Heart left ventricle (tissue), 16 donors: ENCODE measurements around the gene NACC2. TPM values are rescaled to one million over a fixed set of nuclear protein-coding genes. Genes with fewer than 3 reads are reported as not detected.

Source experiments
- ATAC-seq, 4 donors: fragments of 200-7000 bp; cut with Tn5 transposase; one replicate each; pipeline ENCODE4 v1.9.1; 2020 to 2022; ENCODE audit warnings: moderate library complexity in 4 of 4, mild to moderate bottlenecking in 3 of 4, moderate number of reproducible peaks in 1 of 4
- DNase-seq, 5 donors: peaks; one replicate each; pipeline ENCODE4 v3.0.0-alpha.2; 2020
- H3K27ac ChIP-seq, 12 donors: fragments of 200-600 bp; sonication (generic) in 4 of 12; one replicate each; pipeline versions ENCODE4 v1.5.0 to v1.8.0; 2016 to 2022; ENCODE audit warnings: mild to moderate bottlenecking in 2 of 12
- H3K27me3 ChIP-seq, 9 donors: fragments of 200-600 bp; sonication (generic) in 2 of 9; one replicate each; pipeline versions ENCODE4 v1.5.1 to v1.8.0; 2016 to 2022; ENCODE audit warnings: mild to moderate bottlenecking in 3 of 9
- H3K36me3 ChIP-seq, 9 donors: fragments of 200-600 bp; sonication (generic) in 2 of 9; one replicate each; pipeline versions ENCODE4 v1.5.0 to v1.8.0; 2018 to 2022; ENCODE audit warnings: mild to moderate bottlenecking in 2 of 9
- H3K4me1 ChIP-seq, 12 donors: fragments of 200-600 bp; sonication (generic) in 4 of 12; one replicate each; pipeline versions ENCODE4 v1.5.0 to v1.8.0; 2016 to 2022; ENCODE audit warnings: mild to moderate bottlenecking in 3 of 12
- H3K4me3 ChIP-seq, 12 donors: fragments of 200-600 bp; sonication (generic) in 4 of 12; one replicate each; pipeline versions ENCODE4 v1.5.0 to v1.8.0; 2017 to 2022; ENCODE audit warnings: mild to moderate bottlenecking in 9 of 12, moderate library complexity in 4 of 12
- H3K9me3 ChIP-seq, 12 donors: fragments of 200-600 bp; sonication (generic) in 4 of 12; one replicate each; pipeline versions ENCODE4 v1.5.0 to v1.8.0; 2016 to 2022; ENCODE audit warnings: mild to moderate bottlenecking in 1 of 12
- POLR2A ChIP-seq, 2 donors: fragments of 450-650 bp; IDR thresholded peaks; one replicate each; pipeline ENCODE4 v1.6.1; 2017; ENCODE audit warnings: antibody characterized with exemption in 2 of 2, mild to moderate bottlenecking in 2 of 2, moderate library complexity in 2 of 2
- WGBS, 4 donors: extraction: QIAGEN DNeasy Blood & Tissue Kit in 2 of 4; methylation state at CpG; one replicate each; pipeline versions ENCODE4 v1.1.5 to v1.1.7; 2013 to 2018; 5-methylcytosine and 5-hydroxymethylcytosine counted together
- intact Hi-C, 10 donors: fragments of 100-400 bp; cut with DNase I; formaldehyde crosslinking; loops; one replicate each; pipeline versions ENCODE4 v1.11.1 to v1.14.2; 2022
- polyA plus RNA-seq, 2 donors: library from polyadenylated mRNA; stranded (reverse); fragments of 200-250 nt; gene quantifications; one replicate each; pipeline ENCODE4 v1.2.3, GENCODE V29; 2013
- total RNA-seq, 9 donors: library from RNA; depleted of rRNA in 2 of 9; stranded (reverse); fragments of >200 nt in 2 of 9; fragmentation: NEBNext Ultra II Directional in 3 of 9; extraction: Animal tissue kit (Norgen Biotek cat#: 25700) in 3 of 9; gene quantifications; one replicate each; pipeline versions ENCODE4 v1.1.0 to v1.2.4, GENCODE V29; 2016 to 2023
- TF ChIP-seq, protein P1 (sequence below), 12 donors: fragments of 200-600 bp; sonication (generic) in 4 of 12; IDR thresholded peaks; one replicate each; pipeline versions ENCODE4 v1.5.0 to v1.8.0; 2018 to 2022; ENCODE audit warnings: antibody characterized with exemption in 12 of 12, mild to moderate bottlenecking in 5 of 12
- donor health status: ischemic (EF 13 %, LVEDD 7.1; RV severe dilation, severe dysfunction).
- donor health status: healthy with polysubstance abuse.
- donor health status: DM: no; HTN: yes; CAD: no.
- donor health status: DM: no; HTN: no; CAD: no.
- donor health status: ischemic (EF 25% LVEDD 6.9; RV normal size, moderate dysfunction).
- donor health status: ischemic (EF 25% LVEDD 5.7; RV mildly dilated, moderate dysfunction).
- donor health status: healthy.
- donor health status: DM: yes; HTN: yes; CAD: no.
- donor health status: ischemic (EF 35%, LVEDD 5.7; RV mildly dilated, moderate dysfunction).
- donor health status: nonischemic (EF 11% LVEDD 7.7; RV severe dilation, severe dysfunction).
- donor health status: DM: yes; HTN: yes; CAD: no.
- donor health status: PGD.
- donor health status: ischemic (EF 29% LVEDD 5.4; RV normal size, mild dysfunction).
- donor health status: nonischemic (EF 23%, LVEDD 6.1; RV moderate dilation, normal function).

NACC2 gene
- total and polyA plus RNA-seq, 11 donors = 17.9 to 66.5 (median 47.4) TPM

GRCh38 chr9:136021171-136021871 lies 73.8 kb downstream of the NACC2 start:
- DNase-seq = peak in 1 of 5 donors; percentile 58
- Histone ChIP-seq H3K27me3 (no peaks in the 10 kb centered on the region), H3K27ac (no peak overlapping the region), H3K4me3 (no peak overlapping the region), H3K9me3 (no peaks in the 10 kb centered on the region), H3K4me1 (peaks cover 0 to 37% (median 14%) of the 10 kb centered on the region in 12 donors), H3K36me3 (peaks cover 0 to 6% (median 0%) of the 10 kb centered on the region in 9 donors)
- intact Hi-C loops = no loop called here
- peak in 3 of 4 donors; percentile 46 to 59 (median 48) for ATAC-seq
- 79 to 84% (median 82%) methylated on average over 25 of the region's 25 CpGs for WGBS, 4 donors
- no peak for TF ChIP-seq POLR2A (IDR thresholded peaks at IDR 0.05)
- TF ChIP-seq, protein P1, sequence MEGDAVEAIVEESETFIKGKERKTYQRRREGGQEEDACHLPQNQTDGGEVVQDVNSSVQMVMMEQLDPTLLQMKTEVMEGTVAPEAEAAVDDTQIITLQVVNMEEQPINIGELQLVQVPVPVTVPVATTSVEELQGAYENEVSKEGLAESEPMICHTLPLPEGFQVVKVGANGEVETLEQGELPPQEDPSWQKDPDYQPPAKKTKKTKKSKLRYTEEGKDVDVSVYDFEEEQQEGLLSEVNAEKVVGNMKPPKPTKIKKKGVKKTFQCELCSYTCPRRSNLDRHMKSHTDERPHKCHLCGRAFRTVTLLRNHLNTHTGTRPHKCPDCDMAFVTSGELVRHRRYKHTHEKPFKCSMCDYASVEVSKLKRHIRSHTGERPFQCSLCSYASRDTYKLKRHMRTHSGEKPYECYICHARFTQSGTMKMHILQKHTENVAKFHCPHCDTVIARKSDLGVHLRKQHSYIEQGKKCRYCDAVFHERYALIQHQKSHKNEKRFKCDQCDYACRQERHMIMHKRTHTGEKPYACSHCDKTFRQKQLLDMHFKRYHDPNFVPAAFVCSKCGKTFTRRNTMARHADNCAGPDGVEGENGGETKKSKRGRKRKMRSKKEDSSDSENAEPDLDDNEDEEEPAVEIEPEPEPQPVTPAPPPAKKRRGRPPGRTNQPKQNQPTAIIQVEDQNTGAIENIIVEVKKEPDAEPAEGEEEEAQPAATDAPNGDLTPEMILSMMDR (IDR thresholded peaks at IDR 0.05) = no peak

- Histone ChIP-seq H3K4me3 (no peak overlapping the region), H3K36me3 (peaks cover 0 to 6% (median 0%) of the 10 kb centered on the region in 9 donors), H3K27ac (no peak overlapping the region), H3K27me3 (no peaks in the 10 kb centered on the region), H3K4me1 (peaks cover 0 to 37% (median 13%) of the 10 kb centered on the region in 12 donors), H3K9me3 (no peaks in the 10 kb centered on the region)
- no peak for DNase-seq
- no peak for ATAC-seq
- intact Hi-C loops = no loop called here
- 90 to 96% (median 92%) methylated on average over 4 to 9 of the region's 9 CpGs for WGBS, 4 donors
- TF ChIP-seq, protein P1 (IDR thresholded peaks at IDR 0.05) = no peak
- TF ChIP-seq POLR2A (IDR thresholded peaks at IDR 0.05) = no peak
Measured at GRCh38 chr9:136020671-136021070, 74.4 kb downstream of the NACC2 start.

- H3K9me3 ChIP-seq = no peaks in the 10 kb centered on the region
- DNase-seq = no peak
- no peak for ATAC-seq
- no peak overlapping the region for H3K4me3 ChIP-seq
- no peak overlapping the region for H3K27ac ChIP-seq
- H3K36me3 ChIP-seq = peaks cover 0 to 7% (median 0%) of the 10 kb centered on the region in 9 donors
- TF ChIP-seq POLR2A (IDR thresholded peaks at IDR 0.05) = no peak
- TF ChIP-seq, protein P1 (IDR thresholded peaks at IDR 0.05) = no peak
- WGBS, 4 donors = 93 to 94% (median 93%) methylated on average over 14 to 16 of the region's 16 CpGs
- intact Hi-C loops = no loop called here
- no peaks in the 10 kb centered on the region for H3K27me3 ChIP-seq
- peaks cover 0 to 37% (median 13%) of the 10 kb centered on the region in 12 donors for H3K4me1 ChIP-seq
Measured at GRCh38 chr9:136020206-136020605, 74.9 kb downstream of the NACC2 start.

GRCh38 chr9:136019681-136020060 lies 75.4 kb downstream of the NACC2 start:
- TF ChIP-seq POLR2A (IDR thresholded peaks at IDR 0.05) = no peak
- TF ChIP-seq, protein P1 (IDR thresholded peaks at IDR 0.05) = no peak
- DNase-seq = peak in 1 of 5 donors; percentile 58
- Histone ChIP-seq H3K4me1 (peaks cover 0 to 37% (median 11%) of the 10 kb centered on the region in 12 donors), H3K27me3 (no peaks in the 10 kb centered on the region), H3K36me3 (peaks cover 0 to 11% (median 0%) of the 10 kb centered on the region in 9 donors), H3K9me3 (no peaks in the 10 kb centered on the region), H3K27ac (no peak overlapping the region), H3K4me3 (no peak overlapping the region)
- intact Hi-C loops = no loop called here
- ATAC-seq = no peak
- WGBS, 4 donors = 93 to 96% (median 93%) methylated on average over 16 to 19 of the region's 19 CpGs
